Measurements from ENCODE around the gene ELMO1.
"Not testable (repeated sequence)": the region's sequence is repeated elsewhere in the genome, so short reads cannot be mapped to it uniquely, and the experiment has no call there.

Gene ELMO1

DNA sequence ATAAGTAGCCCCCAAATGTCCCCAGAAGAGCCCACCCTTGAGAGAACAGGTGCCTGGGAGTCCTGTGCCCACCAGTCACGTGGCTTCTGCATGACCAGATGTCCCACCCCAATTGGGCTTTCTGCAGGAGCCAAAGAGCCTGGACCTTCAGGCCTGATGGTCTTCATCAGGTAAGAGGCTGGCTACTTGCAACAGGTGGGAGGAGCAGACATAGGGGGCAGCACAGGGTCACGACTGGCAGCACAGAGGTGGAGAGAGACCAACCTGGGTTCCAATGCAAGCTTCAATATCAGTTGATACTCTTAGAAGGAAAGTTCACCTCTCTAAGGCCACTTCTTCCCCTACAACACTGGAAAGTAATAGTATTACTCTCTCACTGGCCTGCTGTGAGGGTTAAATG lies 288.0 kb downstream of the ELMO1 start:
- DNase-seq, result no peak

DNA sequence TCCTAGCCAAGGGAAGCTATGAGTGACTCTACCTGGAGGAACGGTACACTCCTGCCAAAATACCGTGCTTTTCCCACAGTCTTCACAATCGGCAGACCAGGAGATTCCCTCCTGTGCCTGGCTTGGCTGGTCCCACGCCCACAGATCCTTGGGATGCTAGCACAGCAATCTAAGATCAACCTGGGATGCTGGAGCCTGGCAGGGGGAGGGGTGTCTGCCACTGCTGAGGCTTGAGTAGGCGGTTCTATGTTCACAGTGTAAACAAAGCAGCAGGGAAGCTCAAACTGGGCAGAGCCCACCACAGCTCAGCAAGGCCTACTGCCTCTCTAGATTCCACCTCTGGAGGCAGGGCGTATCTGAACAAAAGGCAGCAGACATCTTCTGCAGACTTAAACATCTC lies 295.3 kb downstream of the ELMO1 start:
- no peak for DNase-seq

DNA sequence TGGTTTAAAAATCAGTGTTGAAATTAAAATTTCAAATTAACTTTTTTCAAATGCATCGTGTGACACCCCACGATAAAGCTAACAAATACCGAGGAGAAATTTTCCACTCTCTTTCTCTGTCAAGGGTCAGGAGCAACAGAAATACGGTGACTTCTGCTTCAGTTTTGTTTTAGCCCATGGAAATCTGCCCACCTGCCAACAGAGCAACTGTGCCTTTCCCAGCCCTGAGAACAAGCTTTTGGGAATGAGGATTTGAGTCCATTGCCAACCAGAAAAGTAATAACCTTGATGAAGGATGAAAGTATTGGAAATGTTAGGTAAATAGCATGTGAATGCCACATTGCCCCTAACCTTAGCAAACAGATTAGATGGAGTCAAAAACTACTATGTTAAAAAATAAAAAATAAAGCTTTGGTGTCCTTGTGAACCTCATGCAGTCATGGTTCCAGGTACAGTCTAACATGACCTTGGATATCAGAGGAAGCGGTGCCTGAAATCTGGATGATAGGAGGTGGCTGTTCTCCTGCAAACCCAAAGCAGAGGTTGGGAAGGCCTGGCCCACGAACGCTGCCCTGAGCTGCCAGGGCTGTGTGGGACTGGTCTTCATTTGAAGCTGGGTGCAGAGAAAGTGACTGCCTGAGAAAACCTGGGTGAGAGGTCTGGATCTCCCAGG lies 296.8 kb downstream of the ELMO1 start:
- DNase-seq, result no peak

DNA sequence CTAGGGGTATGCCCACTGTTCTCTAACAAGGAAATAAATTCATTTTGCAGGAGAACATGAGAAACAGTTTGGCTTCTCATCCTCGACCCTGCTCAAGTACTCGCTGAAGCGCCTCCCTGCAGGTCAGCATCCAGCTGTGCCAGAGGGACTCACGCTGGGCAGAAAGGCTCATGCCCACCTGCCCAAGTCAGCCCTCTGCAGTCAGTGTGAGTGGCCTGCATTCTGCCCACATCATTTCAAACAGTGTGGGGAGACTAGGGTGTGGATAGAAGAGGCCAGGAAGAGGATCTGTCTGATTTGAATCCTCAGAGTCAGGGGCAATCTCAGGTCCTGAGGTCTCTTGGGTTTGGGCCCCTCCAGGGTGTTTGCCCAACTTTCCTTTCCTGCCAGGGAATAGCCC lies 297.8 kb downstream of the ELMO1 start:
- DNase-seq, result no peak

DNA sequence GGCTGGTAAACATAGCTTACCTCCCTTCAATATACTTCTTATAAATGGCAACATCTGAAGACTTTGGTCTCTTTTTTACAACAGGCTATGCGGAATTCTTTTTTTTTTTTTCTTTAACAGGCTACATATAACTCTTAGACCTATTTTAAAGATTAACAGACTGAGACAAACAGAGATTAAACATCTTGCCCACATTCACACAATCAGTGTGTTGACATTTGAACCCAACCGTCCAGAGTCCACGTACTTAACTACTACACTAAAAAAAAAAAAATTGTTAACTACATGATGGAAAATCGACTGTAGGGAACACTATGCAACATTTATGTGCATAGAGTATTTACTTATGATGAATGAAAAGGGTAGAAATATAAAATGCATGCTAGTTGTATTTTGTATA lies 298.5 kb downstream of the ELMO1 start:
- no peak for DNase-seq

DNA sequence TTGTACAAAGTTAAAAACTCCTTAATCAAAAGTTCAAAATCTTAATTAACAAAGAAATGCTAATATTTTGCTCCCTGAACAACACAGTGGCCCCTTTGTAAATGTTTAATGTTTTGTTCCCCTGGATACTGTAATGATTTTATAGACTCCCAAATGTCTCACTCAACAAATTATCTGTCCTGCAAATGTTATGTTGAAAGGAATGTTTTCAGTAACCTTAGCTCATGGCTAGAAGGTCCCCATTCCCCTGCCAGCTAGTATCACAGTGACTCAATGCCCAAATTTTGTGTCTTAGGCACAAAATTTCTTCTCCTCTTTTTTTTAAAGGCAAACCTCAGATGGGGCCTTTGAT lies 298.9 kb downstream of the ELMO1 start:
- DNase-seq, result no peak

DNA sequence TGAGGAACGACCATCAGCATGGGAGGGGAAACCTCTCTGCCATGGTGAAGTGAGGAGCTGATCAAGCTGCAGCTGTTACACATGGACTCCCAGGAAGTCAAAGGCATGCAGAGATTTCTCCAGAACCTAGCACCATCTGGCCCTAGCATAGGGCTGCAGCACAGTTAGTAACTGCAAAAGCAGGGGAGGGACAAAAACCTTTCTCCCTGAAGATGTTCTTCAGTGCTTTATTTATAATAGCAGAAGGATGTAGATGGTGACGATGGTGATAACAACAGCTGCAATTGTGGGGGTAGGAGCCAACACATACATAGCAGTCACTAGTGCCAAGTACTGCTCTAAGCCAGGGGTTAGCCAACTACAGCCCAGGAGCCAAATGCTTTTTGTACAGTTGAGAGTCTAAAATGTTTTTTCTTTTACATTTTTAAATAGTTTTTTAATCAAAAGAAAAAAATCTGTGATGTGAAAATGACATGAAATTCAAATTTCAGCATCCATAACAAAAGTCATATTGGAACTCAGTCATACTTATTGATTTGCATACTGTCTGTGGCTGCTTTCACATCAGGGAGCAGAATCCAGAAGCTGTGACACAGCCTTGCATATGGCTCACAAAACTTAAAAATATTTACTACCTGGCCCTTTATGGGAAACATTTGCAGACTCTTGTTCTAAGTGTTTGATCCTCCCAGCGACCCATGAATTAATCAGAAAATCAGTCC lies 299.5 kb downstream of the ELMO1 start:
- no peak for DNase-seq

DNA sequence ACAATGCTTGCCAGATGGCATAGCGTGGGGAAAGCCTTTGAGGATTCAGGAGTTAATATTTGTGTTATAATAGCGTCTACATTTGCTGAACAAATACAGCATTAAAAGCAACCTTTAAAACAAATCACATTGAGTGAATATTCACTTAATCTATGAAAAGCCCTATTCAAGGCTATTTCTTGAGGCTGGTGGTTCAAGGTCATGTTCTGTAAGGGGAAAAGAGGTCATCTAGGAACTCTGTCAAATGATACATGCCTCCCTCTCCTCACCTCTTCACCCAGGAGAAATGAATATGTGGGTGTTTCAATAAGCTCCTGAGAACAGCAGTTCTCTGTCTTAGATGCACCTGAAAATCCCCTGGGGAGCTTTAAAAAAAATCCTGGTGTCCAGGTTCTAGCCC lies 303.0 kb downstream of the ELMO1 start:
- DNase-seq, result no peak

DNA sequence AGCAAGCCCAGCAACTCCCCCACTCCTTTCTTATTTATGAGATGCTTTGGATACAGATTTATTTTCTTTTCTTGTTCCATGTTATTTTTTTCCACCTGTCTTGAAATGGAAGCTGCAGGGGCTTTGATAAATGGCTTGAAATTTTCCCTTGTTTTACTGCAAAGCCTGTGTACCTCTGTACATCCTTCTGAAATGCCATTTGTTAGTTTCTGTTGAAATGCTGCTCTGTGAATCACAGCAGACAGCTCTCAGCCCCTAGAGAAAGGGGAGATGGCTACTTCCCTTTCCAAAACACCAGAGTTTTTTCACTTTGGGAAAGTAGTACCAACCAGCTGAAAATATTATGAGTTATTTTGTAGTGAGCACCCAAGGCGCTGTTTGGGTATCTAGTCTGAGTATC lies 304.2 kb downstream of the ELMO1 start:
- DNase-seq, result no peak

DNA sequence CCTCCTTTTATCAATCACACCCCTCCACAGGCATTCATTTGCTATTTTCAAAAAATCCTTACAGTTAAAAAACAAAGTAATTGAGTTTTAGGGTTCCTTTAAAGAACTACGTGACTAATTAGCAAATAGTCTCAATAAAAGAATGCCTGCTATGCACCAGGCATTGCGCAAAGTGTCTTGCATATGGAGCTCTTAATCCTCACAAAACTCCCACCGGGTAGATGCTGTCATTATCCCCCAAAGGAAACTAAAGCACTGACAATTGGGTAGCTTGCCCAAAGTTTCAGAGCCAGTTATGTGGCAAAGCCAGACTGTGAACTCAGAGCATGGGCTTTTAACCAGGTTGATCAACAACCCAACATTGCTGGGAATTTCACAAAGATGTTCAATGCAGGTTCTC lies 305.7 kb downstream of the ELMO1 start:
- DNase-seq, result no peak

DNA sequence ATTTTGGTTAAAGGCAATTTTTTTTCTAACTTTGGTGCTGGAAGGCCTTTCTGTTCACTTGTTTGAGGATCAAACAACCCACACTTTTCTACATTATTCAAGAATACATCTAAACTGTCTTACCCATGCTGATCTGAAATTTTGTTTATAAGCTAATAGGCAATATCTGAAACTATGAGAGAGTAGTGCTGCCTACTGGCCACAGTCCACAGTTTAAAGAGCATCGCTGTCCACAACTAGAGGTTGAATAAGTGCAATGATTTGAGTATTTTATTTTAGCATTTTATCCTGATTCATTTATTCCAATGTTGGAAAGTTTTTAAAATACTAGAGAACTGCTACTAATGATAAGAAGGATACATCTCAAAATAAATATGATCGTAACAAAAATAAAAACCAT lies 306.9 kb downstream of the ELMO1 start:
- DNase-seq, result no peak

DNA sequence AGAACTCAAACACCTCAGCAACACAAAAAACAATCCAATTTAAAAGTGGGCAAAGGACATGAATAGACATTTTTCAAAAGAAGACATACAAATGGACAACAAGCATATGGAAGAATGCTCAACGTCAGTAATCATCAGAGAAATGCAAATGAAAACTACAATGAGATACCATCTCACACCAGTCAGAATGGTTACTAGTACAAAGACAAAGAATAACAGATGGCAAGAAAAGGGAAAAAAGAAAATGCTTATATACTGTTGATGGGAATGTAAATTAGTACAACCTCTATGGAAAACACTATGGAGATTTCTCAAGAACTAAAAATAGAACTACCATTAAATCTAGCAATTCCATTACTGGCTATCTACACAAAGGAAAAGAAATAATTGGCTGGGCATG lies 314.8 kb downstream of the ELMO1 start:
- not testable (repeated sequence) for DNase-seq

DNA sequence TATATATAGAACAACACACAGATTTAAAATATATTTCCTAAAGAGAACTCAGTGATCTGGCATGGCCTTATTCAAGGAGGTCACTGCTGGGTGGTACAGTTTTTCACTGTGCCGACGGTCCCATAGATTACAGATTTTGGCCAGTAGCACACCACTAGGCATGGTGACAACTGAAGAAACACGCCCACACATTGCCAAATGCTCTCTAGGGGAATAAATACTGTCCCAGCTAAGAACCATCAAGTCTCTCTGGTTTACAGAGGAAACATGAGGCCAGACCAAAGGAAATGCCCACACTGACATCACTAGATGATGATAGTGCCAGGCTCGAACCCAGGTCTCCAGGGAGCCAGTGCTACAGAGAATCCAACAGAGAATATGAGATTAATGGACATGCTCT lies 316.8 kb downstream of the ELMO1 start:
- DNase-seq, result no peak

DNA sequence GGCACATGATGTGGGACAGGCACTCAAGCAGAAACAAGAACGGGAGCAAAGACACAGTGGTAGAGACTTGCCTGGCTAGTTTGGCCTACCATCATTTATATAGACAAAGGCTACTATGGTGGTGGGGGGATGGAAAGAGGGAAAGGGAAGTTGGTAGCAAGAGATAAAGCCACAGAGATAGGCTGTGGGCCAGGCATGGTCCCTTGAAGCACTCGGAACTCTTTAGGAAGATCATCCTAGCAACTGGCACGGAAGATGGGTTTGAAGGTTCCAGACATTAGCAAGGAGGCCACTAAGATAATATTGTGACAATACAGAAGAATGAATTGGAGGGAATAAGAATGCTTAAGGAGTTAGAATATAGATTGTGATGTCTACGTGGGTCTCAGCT lies 319.6 kb downstream of the ELMO1 start:
- DNase-seq, result no peak

DNA sequence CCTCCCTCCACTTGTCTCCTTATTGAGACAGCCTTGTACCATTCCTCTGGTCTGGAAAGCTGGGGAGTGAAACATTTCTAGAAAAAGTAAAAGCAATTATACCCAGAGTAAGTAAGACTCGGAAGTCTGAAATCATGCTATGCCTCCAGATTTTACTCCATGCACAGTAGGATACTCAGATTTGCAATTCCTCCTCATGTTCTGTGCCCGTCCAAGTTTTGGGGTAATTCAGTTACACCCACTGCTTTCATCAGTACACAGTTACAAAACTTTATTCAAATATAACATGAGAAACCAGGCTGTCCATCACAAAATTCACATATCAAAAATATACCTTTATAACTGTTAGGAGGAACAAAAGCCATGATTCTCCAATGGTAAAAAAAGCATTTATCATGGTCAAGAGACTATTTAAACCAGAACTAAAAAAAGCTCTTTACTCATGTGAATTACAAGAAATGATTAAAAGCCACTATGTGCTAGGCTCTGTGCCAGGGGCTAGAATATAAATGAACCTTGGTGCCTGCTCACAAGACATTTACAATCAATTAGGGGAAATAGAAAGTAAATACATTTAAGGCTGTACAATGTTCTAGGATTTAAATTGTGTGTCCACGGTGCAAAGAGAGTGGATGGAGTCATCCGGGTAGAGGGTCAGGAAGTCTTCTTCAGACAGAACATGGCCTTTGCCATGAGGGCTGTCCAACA lies 320.2 kb downstream of the ELMO1 start:
- DNase-seq, result peak; percentile 16

DNA sequence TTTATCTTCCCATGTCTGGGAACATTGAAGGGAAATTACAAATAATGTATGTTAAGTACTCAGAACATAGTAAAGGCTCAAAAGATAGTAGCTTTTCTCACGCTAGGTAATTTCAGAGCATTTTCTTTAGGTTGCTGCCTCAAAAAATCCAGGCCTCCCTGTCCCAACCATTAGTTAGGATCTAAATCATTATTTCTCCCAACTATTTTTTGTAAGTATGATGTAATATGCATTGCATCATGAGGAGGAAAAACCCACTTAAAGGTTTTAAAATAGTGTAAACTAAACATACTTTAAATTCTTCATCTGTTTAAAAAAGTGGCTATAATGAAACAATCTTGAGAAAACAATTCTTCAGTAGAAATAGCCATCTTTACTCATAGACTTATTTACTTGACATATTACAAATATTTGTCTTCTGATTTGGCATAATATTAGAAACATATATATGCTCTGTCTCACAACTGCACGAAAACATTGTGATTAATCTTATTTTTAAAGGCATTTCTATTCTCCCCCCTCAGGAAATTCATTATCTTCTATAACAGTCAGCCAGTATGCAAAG lies 329.3 kb downstream of the ELMO1 start:
- no peak for DNase-seq

DNA sequence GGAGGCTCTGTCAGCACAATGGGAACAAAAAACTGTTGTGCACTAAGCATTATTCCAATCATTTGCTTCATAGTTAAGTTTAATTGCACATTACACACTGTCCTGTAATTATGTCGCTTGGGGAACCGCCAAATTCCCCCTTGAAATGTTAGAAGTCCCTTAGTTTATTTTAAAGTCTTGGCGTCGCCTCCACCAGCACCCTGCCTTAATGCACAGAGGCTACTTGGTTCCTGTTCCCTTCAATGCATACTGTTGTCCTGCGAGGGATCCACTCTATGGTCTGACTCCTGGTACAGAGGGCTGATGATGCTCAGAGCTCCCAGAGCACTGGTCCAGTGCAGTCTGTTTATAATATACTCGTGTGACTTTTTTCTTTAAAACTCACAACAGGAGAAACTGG lies 330.7 kb downstream of the ELMO1 start:
- peak; percentile 65 for DNase-seq

DNA sequence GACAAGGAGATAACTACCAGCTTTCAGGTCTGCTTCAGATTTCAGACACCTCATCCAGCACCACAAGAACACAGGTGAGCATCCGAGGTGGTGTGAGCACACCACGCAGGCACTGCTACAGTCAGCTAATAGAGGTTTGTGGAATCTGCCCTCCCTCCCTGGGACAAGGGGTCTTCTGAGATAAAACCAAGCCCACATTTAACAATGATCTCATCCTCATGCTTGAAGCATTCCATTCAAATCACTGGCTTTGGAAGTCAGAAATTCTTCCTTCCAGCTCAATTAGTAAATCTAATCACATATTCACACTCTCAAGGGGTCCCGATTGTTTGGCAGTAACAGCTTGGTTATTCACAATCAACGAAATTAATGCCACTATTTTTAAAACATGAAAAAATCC lies 331.4 kb downstream of the ELMO1 start:
- DNase-seq, result no peak

DNA sequence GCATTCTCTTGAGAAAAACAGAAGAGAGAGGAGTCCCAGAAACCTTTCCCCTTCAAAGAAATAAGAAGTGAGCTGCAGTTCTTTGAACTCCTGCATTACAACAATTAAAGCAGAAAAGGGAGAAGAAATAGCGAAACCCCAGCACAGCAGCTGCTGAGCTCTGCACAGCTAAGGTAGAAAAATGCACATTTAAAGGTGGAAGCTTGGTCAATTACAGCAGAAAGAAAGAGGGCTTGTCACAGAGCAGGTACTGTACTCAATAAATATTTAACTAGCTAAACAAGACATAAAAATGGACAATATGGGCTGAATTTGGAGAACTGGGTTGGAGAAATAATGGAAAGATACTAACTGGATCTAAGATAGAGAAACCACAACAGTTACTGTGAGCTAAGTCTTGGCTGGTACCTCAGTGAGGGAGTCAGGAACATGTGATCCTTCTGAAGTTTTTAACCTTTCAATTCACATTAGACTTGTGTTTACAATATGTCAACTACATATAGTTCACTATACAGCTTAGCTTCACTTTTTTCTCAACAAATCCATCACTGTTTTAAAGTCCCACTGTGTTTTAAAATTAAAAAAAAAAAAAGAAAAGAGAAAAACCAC lies 332.5 kb downstream of the ELMO1 start:
- DNase-seq, result no peak

DNA sequence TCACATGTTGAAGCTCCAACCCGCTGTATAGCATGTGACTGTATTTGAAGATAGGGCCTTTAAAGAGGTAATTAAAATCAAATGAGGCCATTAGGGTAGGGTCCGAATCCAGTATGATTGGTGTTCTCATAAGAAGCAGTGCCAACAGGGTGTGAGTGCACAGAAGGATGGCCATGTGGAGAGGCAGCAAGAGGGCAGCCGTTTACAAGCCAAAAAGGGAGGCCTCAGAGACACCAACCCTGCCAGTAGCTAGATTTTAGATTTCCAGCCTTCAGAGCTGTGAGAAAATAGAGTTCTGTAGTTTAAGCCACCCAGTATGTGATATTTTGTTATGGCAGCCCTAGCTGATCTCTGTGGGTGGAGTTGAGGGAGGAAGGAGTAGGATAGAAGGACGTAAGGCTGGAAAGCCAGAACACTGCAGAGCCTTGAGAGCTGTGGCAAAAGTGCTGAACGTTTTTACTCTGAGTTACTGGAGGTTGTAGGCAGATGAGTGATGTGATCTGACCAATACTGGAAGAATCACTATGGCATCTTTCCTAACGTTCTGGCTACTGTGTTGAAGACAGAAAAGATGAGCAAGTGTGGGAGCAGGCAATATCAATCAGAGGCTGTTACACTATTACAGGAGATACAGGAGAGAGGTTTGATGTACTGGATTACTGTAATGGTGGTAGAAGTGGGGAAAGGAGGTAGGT lies 334.9 kb downstream of the ELMO1 start:
- no peak for DNase-seq

DNA sequence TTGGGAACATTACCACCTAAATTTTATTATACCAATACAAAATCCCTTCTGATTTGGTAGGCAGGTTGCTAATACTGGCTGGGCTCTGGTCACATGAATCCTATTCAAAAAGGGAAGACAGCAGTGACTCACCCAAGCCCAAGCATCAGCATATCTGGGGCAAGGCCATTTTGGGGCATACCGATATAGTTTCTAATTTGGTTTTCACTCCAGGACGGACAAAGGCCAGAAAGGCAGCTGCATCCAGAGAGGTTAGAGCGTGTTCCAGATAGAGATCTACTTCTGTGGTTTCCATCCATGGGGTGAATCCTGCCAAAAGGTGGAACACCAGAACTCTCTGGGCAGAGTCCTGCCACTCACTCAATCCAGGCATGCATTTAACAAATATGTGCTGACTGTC lies 335.8 kb downstream of the ELMO1 start:
- DNase-seq, result no peak

DNA sequence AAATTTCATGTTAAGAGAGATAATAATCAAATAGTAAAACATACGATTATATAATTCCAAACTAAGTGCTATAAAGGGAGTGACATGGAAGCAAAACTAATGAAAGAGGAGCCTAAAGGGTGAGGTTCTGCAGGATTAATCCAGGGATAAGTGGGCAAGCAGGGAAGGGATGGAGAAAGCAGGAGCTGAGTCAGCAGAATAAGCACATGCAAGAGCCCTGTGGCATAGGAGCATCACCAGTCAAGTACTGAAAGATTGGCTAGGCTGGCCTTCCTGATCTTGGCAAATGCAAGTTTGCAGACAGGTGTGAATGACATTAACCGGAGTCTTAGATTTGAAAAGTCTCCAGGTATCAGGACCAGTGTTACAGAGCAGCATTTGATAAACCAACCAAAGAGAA lies 336.4 kb downstream of the ELMO1 start:
- DNase-seq, result no peak

DNA sequence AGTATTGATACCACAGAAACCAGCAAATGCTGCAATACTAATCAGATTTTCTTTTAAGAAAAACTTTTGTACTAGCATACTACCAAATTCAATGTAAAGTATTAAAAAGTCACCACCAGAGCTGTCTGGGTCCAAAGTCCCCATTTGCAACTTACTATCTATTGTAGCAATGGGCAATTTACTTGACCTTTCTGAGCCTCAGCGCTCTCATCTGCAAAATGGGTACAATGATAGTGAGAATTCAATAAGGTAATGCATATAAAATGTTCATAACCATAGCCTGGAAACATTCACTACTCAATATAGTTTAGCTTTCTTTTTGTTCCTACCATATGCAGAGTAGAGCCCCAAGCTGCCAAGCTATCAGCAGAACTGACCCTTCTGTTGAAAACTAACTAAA lies 337.2 kb downstream of the ELMO1 start:
- no peak for DNase-seq
